H1 (cell line): ENCODE results near the gene NAIF1. TPM values are rescaled to one million over a fixed set of nuclear protein-coding genes. Genes with fewer than 3 reads are reported as not detected.

Experiments
- RAD21 ChIP-seq, 2 experiments: IDR thresholded peaks in 1 of 2; conservative IDR thresholded peaks in 1 of 2; 2 replicates each; pipeline ENCODE4 v1.6.1; 2011; ENCODE audit warnings: low read depth in 2 of 2, low read length in 2 of 2, improper control_type of control experiment in 1 of 2, inconsistent platforms in 1 of 2, mild to moderate bottlenecking in 1 of 2, moderate library complexity in 1 of 2
- SRF ChIP-seq: IDR thresholded peaks from 2 replicates; pipeline ENCODE4 v1.6.1; 2011; ENCODE audit warnings: mild to moderate bottlenecking, low read depth, low read length, moderate library complexity
- polyA plus RNA-seq, 7 experiments: library from polyadenylated mRNA; depleted of rRNA in 3 of 7; stranded (reverse) in 5 of 7; unstranded in 2 of 7; fragments of >200 nt in 5 of 7; fragments of 200-250 nt in 2 of 7; gene quantifications; 1 replicate in 5 of 7; 2 replicates in 1 of 7; 4 replicates in 1 of 7; pipeline versions ENCODE4 v1.2.1 to v1.2.3, GENCODE V29; 2011 to 2013; ENCODE audit warnings: missing spikeins in 2 of 7, mixed read lengths in 2 of 7
- total RNA-seq: library from RNA; stranded (reverse); fragmentation: NEBNext Ultra II Directional; extraction: Animal tissue kit (Norgen Biotek cat#: 25700); gene quantifications from 2 replicates; pipeline ENCODE4 v1.2.1, GENCODE V29; 2021

Gene NAIF1
- total and polyA plus RNA-seq, 2 of the 8 experiments (the other 6 are each of a cell fraction or from before 2014, with no cell fraction given), result 8.7 to 9.0 TPM

GRCh38 chr9:128027705-128028104 lies 39.4 kb downstream of the NAIF1 start (continued):
- no peak for TF ChIP-seq SRF
- no peak for TF ChIP-seq RAD21 (IDR thresholded peaks at IDR 0.05 in 1 of 2, conservative IDR thresholded peaks at IDR 0.05 in 1 of 2; ENCODE audit: low read depth in 2 of 2, low read length in 2 of 2)
